ENCODE data around the gene COX20.
"Not testable (repeated sequence)": the region's sequence is repeated elsewhere in the genome, so short reads cannot be mapped to it uniquely, and the experiment has no call there.

DNA sequence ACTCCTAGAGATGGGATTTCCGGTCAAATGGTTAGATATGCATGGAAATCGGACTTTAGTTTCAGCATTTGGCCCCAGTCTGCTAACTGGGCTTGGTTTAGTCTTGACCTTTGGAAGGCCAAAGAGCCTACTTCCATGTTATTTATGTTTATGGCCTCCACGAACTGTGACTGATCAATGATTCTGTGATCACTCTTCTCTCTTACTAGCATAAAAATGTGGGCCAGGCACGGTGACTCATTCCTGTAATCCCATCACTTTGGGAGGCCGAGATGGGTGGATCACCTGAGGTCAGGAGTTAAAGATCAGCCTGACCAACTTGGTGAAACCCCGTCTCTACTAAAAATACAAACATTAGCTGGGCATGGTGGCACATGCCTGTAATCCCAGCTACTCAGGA lies 40.9 kb upstream of the COX20 start:
- TF ChIP-seq POLR2A (IDR thresholded peaks at IDR 0.05), result not testable (repeated sequence)
- TF ChIP-seq, protein P1, sequence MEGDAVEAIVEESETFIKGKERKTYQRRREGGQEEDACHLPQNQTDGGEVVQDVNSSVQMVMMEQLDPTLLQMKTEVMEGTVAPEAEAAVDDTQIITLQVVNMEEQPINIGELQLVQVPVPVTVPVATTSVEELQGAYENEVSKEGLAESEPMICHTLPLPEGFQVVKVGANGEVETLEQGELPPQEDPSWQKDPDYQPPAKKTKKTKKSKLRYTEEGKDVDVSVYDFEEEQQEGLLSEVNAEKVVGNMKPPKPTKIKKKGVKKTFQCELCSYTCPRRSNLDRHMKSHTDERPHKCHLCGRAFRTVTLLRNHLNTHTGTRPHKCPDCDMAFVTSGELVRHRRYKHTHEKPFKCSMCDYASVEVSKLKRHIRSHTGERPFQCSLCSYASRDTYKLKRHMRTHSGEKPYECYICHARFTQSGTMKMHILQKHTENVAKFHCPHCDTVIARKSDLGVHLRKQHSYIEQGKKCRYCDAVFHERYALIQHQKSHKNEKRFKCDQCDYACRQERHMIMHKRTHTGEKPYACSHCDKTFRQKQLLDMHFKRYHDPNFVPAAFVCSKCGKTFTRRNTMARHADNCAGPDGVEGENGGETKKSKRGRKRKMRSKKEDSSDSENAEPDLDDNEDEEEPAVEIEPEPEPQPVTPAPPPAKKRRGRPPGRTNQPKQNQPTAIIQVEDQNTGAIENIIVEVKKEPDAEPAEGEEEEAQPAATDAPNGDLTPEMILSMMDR (IDR thresholded peaks at IDR 0.05), result not testable (repeated sequence)
